Muscle of arm (tissue), 12 donors: ENCODE measurements around the gene EGLN1. TPM values are rescaled to one million over a fixed set of nuclear protein-coding genes. Genes with fewer than 3 reads are reported as not detected.

Experiments
- DNase-seq: peaks from one replicate; pipeline ENCODE4 v3.0.0-alpha.2; 2013
- polyA plus RNA-seq, 12 donors: library from polyadenylated mRNA; unstranded; fragments of 120-200 nt; gene quantifications; one replicate each; pipeline ENCODE4 v1.2.1, GENCODE V29; 2013; ENCODE audit not compliant: insufficient read length in 12 of 12

Gene EGLN1
- polyA plus RNA-seq, 12 donors = 37.0 to 76.6 (median 48.7) TPM; not detected in 1

- DNase-seq = no peak
These were observed 3.1 kb upstream of the EGLN1 start for GRCh38 chr1:231424950-231425805.

- no peak for DNase-seq
These were observed 1.6 kb upstream of the EGLN1 start for GRCh38 chr1:231423648-231424047.

GRCh38 chr1:231422798-231423309, 767 bp upstream of the EGLN1 start:
- no peak for DNase-seq

GRCh38 chr1:231421546-231421970, 529 bp downstream of the EGLN1 start:
- DNase-seq = peak; percentile 30

DNA sequence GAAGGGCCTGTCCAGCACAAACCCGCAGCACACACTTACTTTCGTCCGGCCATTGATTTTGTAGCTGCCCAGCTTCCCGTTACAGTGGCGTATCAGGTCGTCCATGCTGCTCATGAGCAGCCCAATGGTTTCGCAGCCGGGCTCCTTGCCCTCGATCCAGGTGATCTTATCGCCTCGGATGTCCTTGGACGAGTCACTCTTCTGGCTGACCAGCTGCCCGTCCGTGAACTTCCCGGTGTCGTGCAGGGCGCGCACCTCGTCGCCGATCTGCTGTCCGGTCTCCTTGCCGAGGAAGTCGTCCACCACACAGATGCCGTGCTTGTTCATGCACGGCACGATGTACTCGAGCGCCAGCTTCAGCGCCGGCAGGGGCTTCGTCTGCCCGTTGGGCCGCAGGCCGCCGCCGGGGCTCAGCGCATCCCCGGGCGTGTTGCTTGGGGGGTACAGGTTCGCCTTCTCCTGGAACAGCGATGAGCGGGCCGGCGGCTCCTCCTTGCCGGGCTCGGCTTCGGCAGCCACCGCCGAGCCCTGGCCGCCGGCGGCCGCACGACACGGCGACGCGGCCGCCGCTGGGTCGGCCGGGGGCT, 1.0 kb downstream of the EGLN1 start:
- peak; percentile 59 for DNase-seq

DNA sequence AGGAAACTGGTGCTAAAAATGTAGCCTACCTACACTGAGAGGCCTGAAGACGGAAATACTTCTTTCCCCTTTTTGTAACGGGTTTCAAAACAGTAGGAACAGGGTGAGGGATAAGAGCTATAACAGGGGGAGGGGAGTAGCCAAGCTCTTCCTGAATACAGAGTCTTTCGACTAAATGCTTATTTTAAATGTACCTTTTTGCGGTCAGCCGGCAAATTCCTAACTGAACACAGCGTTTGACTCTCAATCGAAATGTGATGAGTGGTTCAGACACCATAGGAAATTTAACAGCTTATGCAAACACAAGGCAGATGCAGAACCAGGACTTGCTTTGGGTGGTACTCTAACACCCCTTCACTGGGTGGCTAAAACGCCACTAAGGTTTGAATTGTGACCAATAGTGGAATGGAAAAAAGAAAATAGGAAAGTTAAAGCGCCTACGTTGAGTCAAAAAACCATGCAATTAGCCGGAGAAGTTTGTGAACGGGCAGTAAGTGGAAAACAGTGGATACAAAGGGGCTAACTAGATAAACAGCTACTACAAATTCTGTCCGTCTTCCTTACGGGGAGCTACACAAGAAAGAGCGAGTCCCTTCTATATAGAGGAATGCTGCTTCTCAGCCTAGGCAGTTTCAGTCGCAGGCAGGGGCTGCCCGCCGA, 1.7 kb downstream of the EGLN1 start:
- peak; percentile 24 for DNase-seq

DNA sequence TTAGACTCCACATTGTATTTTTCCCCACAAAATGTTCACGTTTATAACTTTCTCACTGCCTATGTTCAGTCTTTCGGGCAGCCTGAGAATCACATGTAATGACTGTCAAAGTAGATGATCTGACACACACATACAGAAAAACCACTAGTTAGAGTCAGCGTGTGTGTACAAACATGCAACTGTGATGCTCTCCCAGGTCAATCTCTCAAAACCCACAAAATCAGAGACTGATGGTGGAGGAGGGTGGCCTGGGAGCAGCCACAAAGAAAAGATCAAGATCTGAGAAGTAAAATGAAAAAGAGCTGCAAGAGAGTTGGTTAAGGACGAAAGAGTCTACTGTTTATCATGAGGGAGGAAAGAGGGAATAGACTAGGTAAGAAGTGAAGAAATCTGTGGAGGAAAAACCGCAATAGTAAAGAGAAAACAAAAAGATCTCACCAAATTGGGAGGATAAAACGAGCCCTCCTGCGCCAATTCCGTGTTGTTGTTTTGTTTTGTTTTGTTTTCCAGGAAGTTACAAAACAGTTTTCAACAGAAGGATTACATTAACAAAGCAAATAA, 2.3 kb downstream of the EGLN1 start:
- no peak for DNase-seq

DNA sequence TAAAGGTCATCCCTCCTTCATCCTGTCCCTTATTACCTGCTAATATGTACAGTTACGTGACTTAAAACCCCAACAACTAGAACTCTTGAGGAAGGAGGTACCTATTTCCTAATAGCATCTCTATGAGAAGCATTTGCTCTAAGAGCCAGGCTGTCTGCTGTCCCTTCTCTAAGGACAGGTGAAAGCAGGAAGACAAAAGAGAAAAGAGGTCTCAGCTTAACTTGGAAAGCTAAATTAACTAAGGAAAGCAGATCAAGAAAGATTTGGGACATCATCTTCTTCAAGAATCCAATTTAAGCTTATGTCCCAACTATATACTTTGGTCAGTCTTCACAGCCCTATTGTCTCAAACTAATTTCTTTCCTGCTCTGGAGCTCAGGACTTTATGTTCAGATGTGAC, 2.9 kb downstream of the EGLN1 start:
- DNase-seq = no peak

- no peak for DNase-seq
These were observed 3.4 kb downstream of the EGLN1 start for GRCh38 chr1:231418741-231419107.

DNA sequence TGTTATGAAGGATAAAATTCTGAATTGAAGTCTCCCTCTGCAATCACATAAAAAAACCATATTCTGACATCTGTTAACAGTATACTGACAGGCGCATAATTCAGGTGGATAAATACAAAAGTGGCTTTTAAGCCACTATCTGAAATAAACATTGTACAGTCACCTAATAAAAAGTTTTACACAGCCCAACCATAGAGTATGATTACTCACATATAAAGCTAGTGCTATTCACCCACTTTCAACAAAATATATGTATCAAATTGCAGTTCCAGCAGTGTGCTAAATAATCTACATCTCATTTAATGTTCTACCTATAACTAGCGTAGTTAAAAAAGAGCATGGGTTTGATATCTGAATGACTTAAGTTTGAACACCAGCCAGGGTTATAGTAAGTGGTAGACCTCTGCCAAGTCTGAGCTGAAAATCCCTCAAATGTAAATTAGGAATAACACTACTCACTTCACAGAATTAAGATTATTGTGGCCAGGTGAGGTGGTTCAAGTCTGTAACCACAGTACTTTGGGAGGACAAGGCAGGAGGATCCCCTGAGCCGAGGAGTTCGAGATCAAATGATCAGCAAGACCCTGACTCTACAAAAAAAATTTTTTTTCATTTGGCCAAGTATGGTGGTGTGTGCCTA, 3.9 kb downstream of the EGLN1 start:
- DNase-seq = no peak

DNA sequence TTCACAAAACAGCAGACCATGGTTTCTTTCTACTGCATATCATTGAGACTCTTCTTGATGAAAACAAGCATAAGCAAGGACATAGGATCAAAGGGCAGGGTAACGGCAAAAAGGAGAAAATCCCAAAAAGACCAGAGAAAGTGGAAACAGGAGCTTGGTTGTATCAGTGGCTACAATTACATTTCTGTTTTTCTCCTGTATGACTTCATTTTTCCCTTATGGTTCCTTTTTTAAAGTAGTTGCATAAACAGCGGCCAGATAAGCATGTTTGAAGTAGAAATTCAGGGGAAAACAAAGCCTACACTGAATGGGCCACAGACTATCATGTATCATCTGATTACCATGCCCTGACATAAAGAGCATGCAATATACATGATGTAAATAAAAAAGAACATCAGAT, 4.6 kb downstream of the EGLN1 start:
- DNase-seq = no peak

DNA sequence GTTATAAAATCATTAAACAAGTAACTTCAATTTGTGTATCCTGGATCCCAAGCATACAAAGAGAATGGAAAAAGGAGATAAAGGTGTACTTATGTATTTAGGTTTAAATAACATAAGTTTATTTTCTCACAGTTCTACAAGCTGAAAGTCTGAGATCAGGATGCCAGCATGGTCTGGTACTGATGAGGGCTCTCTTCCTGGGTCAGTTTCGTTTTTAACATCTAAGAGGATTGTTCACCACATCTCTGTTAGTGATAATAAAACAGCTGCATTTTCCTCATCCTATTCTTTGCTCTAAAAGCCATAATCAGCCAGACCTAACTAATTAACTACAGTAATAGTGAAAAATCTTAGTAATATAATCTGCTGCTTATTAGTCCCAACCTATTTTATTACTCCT, 5.2 kb downstream of the EGLN1 start:
- DNase-seq = no peak

DNA sequence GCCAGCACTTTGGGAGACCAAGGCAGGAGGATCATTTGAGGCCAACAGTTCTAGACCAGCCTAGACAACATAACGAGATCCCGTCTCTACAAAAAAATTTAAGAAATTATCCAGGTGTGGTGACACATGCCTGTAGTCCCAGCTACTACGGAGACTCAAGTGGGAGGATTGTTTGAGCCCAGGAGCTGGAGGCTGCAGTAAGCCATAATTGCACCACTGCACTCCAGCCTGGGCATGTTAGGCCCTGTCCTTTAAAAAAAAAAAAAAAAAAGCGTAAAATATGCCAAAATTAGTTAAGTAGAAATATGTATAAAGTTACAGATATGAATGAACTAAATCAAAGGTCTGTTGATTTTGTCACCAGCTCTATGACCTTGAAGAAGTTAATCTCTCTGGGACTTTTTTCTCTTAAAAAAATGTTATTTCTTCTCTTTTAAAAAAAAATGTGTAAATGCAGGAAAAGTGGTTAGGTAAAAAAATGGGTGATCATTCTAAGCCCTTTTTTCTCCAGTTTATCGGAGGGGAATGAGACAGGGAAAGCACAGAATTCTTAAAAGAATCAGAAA, 7.0 kb downstream of the EGLN1 start:
- DNase-seq = no peak

- no peak for DNase-seq
These were observed 7.6 kb downstream of the EGLN1 start for GRCh38 chr1:231414260-231415016.

DNA sequence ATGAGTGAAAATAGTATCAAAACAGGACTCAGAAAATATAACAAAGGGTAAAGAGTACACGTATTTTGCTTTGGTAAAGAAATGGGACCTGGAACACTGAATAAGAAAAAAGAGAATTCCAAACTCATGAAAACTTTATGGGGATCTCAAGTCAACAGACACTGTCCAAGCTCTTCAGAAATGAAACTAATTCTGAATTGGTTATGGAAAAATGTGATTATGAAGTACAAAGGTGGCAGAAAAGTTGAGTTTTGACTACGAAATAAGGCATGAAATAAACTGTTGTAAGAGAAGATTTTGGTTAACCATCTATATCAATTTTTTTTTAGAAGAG, 8.4 kb downstream of the EGLN1 start:
- no peak for DNase-seq

- DNase-seq = no peak
These were observed 11.0 kb downstream of the EGLN1 start for GRCh38 chr1:231411036-231411531.

- DNase-seq = no peak
These were observed 12.0 kb downstream of the EGLN1 start for GRCh38 chr1:231410036-231410612.

DNA sequence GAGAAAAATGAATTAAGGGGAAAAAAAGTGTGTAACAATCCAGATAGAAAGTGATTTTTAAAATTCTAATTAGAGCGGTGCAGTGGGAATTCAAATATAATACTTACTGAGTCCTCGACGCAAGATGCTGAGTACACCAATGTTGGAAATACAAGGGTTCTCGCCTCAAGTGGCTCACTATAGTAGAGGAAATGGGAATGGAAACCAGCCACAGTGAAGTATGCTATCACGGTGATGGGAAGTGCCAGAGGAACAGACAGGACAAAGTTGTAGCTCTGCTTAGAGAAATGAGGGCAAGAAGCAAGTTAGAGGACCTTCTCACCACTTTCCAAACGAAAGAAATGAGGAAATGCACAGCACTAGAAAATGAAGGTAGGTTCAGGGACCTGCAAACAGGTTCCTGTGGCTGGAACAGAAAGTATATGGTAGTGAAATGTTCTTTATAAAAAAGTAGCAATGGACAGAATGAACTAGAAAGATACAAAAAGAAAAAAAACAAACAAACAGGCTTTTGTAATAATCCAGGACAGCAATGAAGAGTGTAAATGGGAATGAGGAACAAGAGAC, 13.5 kb downstream of the EGLN1 start:
- DNase-seq = no peak

GRCh38 chr1:231407547-231408396, 14.3 kb downstream of the EGLN1 start:
- DNase-seq = no peak
